Right lobe of liver (tissue), 6 donors: ENCODE measurements around the gene ADGRA1. TPM values are rescaled to one million over a fixed set of nuclear protein-coding genes. Genes with fewer than 3 reads are reported as not detected.
A peak's percentile ranks its signal among the peaks of the same experiment; 100 is the strongest.

Experiments
- ATAC-seq, 4 donors: fragments of 200-7000 bp; cut with Tn5 transposase; one replicate each; pipeline ENCODE4 v1.9.1; 2020; ENCODE audit warnings: mild to moderate bottlenecking in 4 of 4, moderate library complexity in 4 of 4
- DNase-seq, 3 donors: peaks; one replicate each; pipeline ENCODE4 v3.0.0-alpha.2; 2020
- H3K27ac ChIP-seq, 3 donors: fragments of 200-600 bp; one replicate each; pipeline ENCODE4 v1.8.0; 2022
- H3K27me3 ChIP-seq, 2 donors: fragments of 200-600 bp; one replicate each; pipeline ENCODE4 v1.8.0; 2022
- H3K36me3 ChIP-seq, 4 donors: fragments of 200-600 bp; sonication (generic) in 1 of 4; one replicate each; pipeline versions ENCODE4 v1.5.1 to v1.8.0; 2017 to 2022; ENCODE audit warnings: control low read depth in 1 of 4
- H3K4me1 ChIP-seq, 4 donors: fragments of 200-600 bp; sonication (generic) in 1 of 4; one replicate each; pipeline versions ENCODE4 v1.5.1 to v1.8.0; 2017 to 2022; ENCODE audit warnings: control low read depth in 1 of 4
- H3K4me3 ChIP-seq, 3 donors: fragments of 200-600 bp; one replicate each; pipeline ENCODE4 v1.8.0; 2022
- H3K9me3 ChIP-seq, 4 donors: fragments of 200-600 bp; sonication (generic) in 1 of 4; one replicate each; pipeline versions ENCODE4 v1.5.1 to v1.8.0; 2017 to 2022; ENCODE audit warnings: control low read depth in 1 of 4
- POLR2A ChIP-seq: fragments of 450-650 bp; IDR thresholded peaks from one replicate; pipeline ENCODE4 v1.6.1; 2017; ENCODE audit warnings: antibody characterized with exemption, mild to moderate bottlenecking
- WGBS: methylation state at CpG from one replicate; pipeline ENCODE4 v1.1.6; 2018; ENCODE audit warnings: low coverage, low lambda C conversion rate; ENCODE audit not compliant: insufficient coverage; ENCODE audit errors: missing lambda C conversion rate; 5-methylcytosine and 5-hydroxymethylcytosine counted together
- intact Hi-C, 2 donors: fragments of 100-400 bp; cut with DNase I; formaldehyde crosslinking; loops; one replicate each; pipeline versions ENCODE4 v1.11.2 to v1.14.1; 2022
- long read RNA-seq: library from polyadenylated mRNA; unstranded; transcript quantifications from one replicate; pipeline ENCODE4 v2.0.0, GENCODE V29; 2019
- total RNA-seq, 6 experiments: library from RNA; depleted of rRNA in 2 of 6; stranded (reverse); fragments of >200 nt in 2 of 6; fragmentation: NEBNext Ultra II Directional in 3 of 6; extraction: Animal tissue kit (Norgen Biotek cat#: 25700) in 3 of 6; gene quantifications; one replicate each; pipeline versions ENCODE4 v1.1.0 to v1.2.4, GENCODE V29; 2016 to 2023
- TF ChIP-seq, protein P1 (sequence below), 4 donors: fragments of 200-600 bp in 3 of 4; fragments of 450-650 bp in 1 of 4; IDR thresholded peaks; one replicate each; pipeline versions ENCODE4 v1.5.1 to v1.8.0; 2016 to 2022; ENCODE audit warnings: antibody characterized with exemption in 4 of 4, mild to moderate bottlenecking in 2 of 4
- donor health status: DM: no; HTN: yes; CAD: no.
- donor health status: DM: no; HTN: no; CAD: no.
- donor health status: DM: no; HTN: no; CAD: no.
- donor health status: DM: no; HTN: yes; CAD: no.
- donor health status: DM: no; HTN: yes; CAD: no.

ADGRA1 gene, protein sequence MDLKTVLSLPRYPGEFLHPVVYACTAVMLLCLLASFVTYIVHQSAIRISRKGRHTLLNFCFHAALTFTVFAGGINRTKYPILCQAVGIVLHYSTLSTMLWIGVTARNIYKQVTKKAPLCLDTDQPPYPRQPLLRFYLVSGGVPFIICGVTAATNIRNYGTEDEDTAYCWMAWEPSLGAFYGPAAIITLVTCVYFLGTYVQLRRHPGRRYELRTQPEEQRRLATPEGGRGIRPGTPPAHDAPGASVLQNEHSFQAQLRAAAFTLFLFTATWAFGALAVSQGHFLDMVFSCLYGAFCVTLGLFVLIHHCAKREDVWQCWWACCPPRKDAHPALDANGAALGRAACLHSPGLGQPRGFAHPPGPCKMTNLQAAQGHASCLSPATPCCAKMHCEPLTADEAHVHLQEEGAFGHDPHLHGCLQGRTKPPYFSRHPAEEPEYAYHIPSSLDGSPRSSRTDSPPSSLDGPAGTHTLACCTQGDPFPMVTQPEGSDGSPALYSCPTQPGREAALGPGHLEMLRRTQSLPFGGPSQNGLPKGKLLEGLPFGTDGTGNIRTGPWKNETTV
- total RNA-seq = under 1 TPM in 5 of 6 experiments, not detected in 1; 0.10 to 0.46 (median 0.16) TPM
- long read RNA-seq = 0 reads

DNA sequence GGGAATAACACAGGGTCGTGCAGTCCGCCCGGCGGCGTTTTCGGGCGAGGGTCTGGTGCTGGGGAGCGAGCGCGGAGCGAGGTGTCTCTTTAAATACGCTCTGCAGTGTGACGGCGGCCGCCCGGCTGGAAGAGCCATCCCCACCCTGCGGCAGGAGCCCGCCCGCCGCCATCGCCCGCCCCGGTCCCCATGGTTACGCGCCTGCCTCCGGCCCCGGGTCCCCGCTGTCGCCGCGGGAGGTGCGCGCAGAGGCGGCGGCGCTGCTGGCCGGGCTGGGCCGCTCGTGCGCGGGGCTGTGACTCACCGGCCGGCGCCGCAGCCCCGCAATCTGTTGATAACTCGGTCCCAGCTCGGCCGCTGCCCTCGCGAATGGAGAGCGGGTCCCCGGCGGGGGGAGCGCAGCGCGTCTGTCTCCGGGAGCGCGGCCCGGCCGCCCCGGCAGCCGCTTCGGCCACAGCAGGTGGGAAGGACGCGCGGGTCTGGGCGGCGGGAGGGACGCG is at the start of gene ADGRA1:
TSS of gene ADGRA1 (plus strand) at position 246 of the 500 bp plus-strand sequence. CDS start 986 bp downstream, outside the sequence.
- no peak for DNase-seq
- peak within 1 kb of the TSS in 2 of 3 donors; percentile 16 to 18 for H3K4me3 ChIP-seq
- TF ChIP-seq, protein P1, sequence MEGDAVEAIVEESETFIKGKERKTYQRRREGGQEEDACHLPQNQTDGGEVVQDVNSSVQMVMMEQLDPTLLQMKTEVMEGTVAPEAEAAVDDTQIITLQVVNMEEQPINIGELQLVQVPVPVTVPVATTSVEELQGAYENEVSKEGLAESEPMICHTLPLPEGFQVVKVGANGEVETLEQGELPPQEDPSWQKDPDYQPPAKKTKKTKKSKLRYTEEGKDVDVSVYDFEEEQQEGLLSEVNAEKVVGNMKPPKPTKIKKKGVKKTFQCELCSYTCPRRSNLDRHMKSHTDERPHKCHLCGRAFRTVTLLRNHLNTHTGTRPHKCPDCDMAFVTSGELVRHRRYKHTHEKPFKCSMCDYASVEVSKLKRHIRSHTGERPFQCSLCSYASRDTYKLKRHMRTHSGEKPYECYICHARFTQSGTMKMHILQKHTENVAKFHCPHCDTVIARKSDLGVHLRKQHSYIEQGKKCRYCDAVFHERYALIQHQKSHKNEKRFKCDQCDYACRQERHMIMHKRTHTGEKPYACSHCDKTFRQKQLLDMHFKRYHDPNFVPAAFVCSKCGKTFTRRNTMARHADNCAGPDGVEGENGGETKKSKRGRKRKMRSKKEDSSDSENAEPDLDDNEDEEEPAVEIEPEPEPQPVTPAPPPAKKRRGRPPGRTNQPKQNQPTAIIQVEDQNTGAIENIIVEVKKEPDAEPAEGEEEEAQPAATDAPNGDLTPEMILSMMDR (IDR thresholded peaks at IDR 0.05) = no peak
- TF ChIP-seq POLR2A = no peak
- intact Hi-C loops = no loop called here
- peak in 3 of 4 donors; percentile 25 to 47 (median 37) for ATAC-seq
- H3K27ac ChIP-seq = no peak within 1 kb of the TSS
- H3K27me3 ChIP-seq = peaks cover 0 to 5% of the 10 kb centered on the region in 2 donors
- no peaks in the 10 kb centered on the region for H3K36me3 ChIP-seq
- WGBS = 0% methylated on average over 22 of the region's 72 CpGs
- H3K4me1 ChIP-seq = peaks cover 0 to 7% (median 0%) of the 10 kb centered on the region in 4 donors
- H3K9me3 ChIP-seq = no peaks in the 10 kb centered on the region

DNA sequence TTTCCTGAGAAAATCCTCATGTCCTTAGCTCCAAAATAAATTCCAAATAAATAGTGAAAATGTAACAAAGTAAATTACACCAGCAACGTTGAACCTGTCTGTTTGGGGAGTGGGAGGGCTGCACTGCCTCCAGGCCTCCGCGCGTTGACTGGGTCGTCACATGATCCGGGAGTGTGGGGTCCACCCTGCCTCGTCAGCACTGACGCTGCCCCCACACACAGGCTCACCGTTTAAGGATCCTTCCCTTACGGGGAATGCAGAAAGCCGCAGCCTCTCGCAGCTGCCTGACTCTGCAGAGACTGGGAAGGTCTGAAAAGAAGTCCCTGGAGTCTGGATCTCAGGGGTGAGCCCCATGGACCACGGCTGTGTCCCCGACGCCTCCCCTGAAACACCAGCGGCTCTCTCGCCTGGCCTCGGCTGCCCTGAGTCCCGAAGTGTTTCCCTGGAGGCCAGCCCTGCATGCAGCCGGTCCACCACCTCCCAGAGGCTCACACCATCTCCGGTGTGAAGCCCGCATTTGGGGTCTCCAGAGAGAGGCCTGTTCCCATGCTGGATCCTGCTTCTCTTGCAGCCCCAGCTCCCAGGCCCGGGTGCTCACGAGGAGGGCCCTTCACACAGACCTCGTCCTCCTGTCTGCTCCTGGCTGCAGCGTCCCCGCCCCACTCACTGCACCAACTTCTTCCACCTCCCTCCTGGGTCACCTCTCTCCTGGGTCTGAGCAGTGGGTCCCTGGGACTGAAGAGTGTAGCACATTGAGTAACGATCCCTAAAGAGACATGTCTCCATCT is 49.5 kb upstream of the ADGRA1 start:
- H3K27ac ChIP-seq = no peak overlapping the region
- peaks cover 0 to 3% of the 10 kb centered on the region in 2 donors for H3K27me3 ChIP-seq
- TF ChIP-seq, protein P1 (IDR thresholded peaks at IDR 0.05) = no peak
- no peak for TF ChIP-seq POLR2A
- H3K4me1 ChIP-seq = no peaks in the 10 kb centered on the region
- no peaks in the 10 kb centered on the region for H3K36me3 ChIP-seq
- WGBS = 59% methylated on average over 12 of the region's 28 CpGs
- DNase-seq (no peak), ATAC-seq (peak in 1 of 4 donors; percentile 9)
- H3K4me3 ChIP-seq = no peak overlapping the region
- no peaks in the 10 kb centered on the region for H3K9me3 ChIP-seq
- intact Hi-C loops = no loop called here

DNA sequence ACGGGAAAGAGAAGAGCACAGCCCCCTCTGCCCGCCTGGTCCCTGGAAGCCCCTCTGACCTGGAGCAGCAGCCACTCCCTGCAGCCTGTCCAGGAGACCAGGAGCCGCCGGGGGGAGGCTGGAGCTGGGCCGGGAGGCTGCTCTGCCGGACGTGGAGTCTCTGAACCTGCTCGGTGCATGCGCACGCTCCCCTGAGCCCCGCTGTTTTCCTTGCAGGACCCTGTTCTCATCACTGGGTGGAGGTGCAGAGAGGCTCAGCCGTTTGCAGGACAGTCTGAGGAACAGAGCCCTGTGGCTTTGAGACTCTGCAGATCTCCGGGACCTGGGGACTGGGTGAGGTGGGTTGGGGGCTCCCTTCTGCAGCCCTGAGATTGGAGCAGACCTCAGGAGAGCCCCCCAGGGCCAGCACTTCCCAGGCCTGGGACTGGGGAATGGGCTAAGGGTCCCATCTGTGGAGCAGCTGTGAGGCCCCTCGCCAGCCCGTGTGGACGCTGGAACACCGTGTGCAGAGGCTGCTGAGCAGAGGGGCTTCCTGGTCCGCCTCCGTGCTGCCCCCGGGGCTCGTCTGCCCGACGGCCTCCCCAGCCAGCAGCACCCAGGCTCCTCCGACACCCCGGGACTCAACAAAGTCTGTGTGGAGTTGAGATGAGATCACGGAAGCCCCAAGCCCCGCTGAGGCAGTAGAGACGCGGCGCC is 48.5 kb upstream of the ADGRA1 start:
- H3K36me3 ChIP-seq = no peaks in the 10 kb centered on the region
- ATAC-seq (peak in 1 of 4 donors; percentile 34), DNase-seq (no peak)
- H3K4me3 ChIP-seq = no peak overlapping the region
- intact Hi-C loops = no loop called here
- H3K4me1 ChIP-seq = no peaks in the 10 kb centered on the region
- WGBS = 26% methylated on average over 4 of the region's 30 CpGs
- H3K27me3 ChIP-seq = peaks cover 0 to 3% of the 10 kb centered on the region in 2 donors
- no peaks in the 10 kb centered on the region for H3K9me3 ChIP-seq
- TF ChIP-seq, protein P1 (IDR thresholded peaks at IDR 0.05) = no peak
- TF ChIP-seq POLR2A = no peak
- no peak overlapping the region for H3K27ac ChIP-seq

DNA sequence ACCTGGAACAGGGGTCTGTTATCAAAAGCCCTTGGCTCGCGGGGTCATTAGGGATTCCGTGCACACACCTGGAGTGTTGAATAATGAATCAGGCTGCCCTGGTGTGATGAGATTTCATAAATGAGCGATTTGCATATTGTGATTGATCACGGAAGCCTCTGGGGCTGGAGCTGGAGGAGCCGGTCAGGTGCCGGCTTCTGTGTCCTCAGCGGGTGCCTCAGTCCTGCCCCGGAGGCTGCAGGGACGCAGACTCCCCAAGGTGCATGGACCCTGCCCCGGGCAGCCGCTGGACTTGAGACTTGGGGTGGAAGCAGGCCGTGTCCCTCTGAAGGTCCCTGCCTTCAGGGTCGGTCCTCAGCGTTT is 47.9 kb upstream of the ADGRA1 start:
- 54% methylated on average over 6 of the region's 15 CpGs for WGBS
- no peaks in the 10 kb centered on the region for H3K9me3 ChIP-seq
- no peak for DNase-seq

More for the DNA sequence above, 47.9 kb upstream of the ADGRA1 start:
- no peak for ATAC-seq
- Histone ChIP-seq H3K4me1 (no peaks in the 10 kb centered on the region), H3K36me3 (no peaks in the 10 kb centered on the region), H3K27ac (no peak overlapping the region), H3K27me3 (peaks cover 0 to 3% of the 10 kb centered on the region in 2 donors), H3K4me3 (no peak overlapping the region)
- intact Hi-C loops = no loop called here
- TF ChIP-seq POLR2A = no peak
- TF ChIP-seq, protein P1 (IDR thresholded peaks at IDR 0.05) = no peak
